HepG2 (cell line): ENCODE data around the gene UTP20. TPM values are rescaled to one million over a fixed set of nuclear protein-coding genes. Genes with fewer than 3 reads are reported as not detected.
A peak's percentile ranks its signal among the peaks of the same experiment; 100 is the strongest.

Source experiments
- ERF ChIP-seq: IDR thresholded peaks from 2 replicates; pipeline ENCODE4 v1.6.1; 2018; ENCODE audit warnings: missing biosample characterization, missing genetic modification reagents
- FOXA3 ChIP-seq: IDR thresholded peaks from 2 replicates; pipeline ENCODE4 v1.6.1; 2016; ENCODE audit warnings: missing genetic modification reagents, missing compliant biosample characterization
- GATA4 ChIP-seq: sonication (generic); IDR thresholded peaks from 2 replicates; pipeline ENCODE4 v1.6.1; 2016; ENCODE audit warnings: antibody characterized with exemption, low read depth, borderline replicate concordance
- HOXA5 ChIP-seq: sonication (generic); formaldehyde crosslinking; IDR thresholded peaks from 2 replicates; pipeline ENCODE4 v1.4.0; 2020; ENCODE audit warnings: missing genetic modification reagents
- KDM2A ChIP-seq: sonication (generic); formaldehyde crosslinking; IDR thresholded peaks from 2 replicates; pipeline ENCODE4 v1.4.0; 2020; ENCODE audit warnings: low read depth, missing genetic modification reagents, borderline replicate concordance
- LCORL ChIP-seq, 2 experiments: fragments of 450-650 bp in 1 of 2; sonication (generic) in 1 of 2; formaldehyde crosslinking in 1 of 2; IDR thresholded peaks; 2 replicates each; pipeline versions ENCODE4 v1.5.0 to v1.6.1; 2017 to 2020; ENCODE audit warnings: antibody characterized with exemption in 1 of 2, missing genetic modification reagents in 1 of 2
- NFIB ChIP-seq: sonication (generic); formaldehyde crosslinking; IDR thresholded peaks from 2 replicates; pipeline ENCODE4 v1.9.0; 2021; ENCODE audit warnings: missing genetic modification reagents, mild to moderate bottlenecking, borderline replicate concordance
- PHF21A ChIP-seq: sonication (generic); formaldehyde crosslinking; IDR thresholded peaks from 2 replicates; pipeline ENCODE4 v1.5.0; 2020; ENCODE audit warnings: mild to moderate bottlenecking, missing genetic modification reagents
- PHF8 ChIP-seq: sonication (generic); formaldehyde crosslinking; IDR thresholded peaks from 2 replicates; pipeline ENCODE4 v1.5.0; 2020; ENCODE audit warnings: missing genetic modification reagents
- PRPF4 ChIP-seq: fragments of 200-400 bp; formaldehyde crosslinking; IDR thresholded peaks from 2 replicates; pipeline ENCODE4 v1.6.1; 2016; ENCODE audit warnings: low read length, low read depth; ENCODE audit not compliant: poor library complexity, severe bottlenecking
- RARA ChIP-seq: IDR thresholded peaks from 2 replicates; pipeline ENCODE4 v1.6.1; 2016; ENCODE audit warnings: missing genetic modification reagents, missing compliant biosample characterization
- SMAD3 ChIP-seq: sonication (generic); formaldehyde crosslinking; IDR thresholded peaks from 2 replicates; pipeline ENCODE4 v1.4.0; 2020; ENCODE audit warnings: missing genetic modification reagents
- SMC3 ChIP-seq: IDR thresholded peaks from 2 replicates; pipeline ENCODE4 v1.6.1; 2011; ENCODE audit warnings: low read length, improper control_type of control experiment
- SP2 ChIP-seq: sonication (generic); formaldehyde crosslinking; IDR thresholded peaks from 2 replicates; pipeline ENCODE4 v1.5.1; 2020; ENCODE audit warnings: mild to moderate bottlenecking, missing genetic modification reagents
- SRY ChIP-seq: sonication (generic); formaldehyde crosslinking; IDR thresholded peaks from 2 replicates; pipeline ENCODE4 v1.8.0; 2022; ENCODE audit warnings: mild to moderate bottlenecking, missing genetic modification reagents
- TOE1 ChIP-seq: sonication (generic); formaldehyde crosslinking; IDR thresholded peaks from 2 replicates; pipeline ENCODE4 v1.4.0; 2020; ENCODE audit warnings: mild to moderate bottlenecking, missing genetic modification reagents
- ZFAT ChIP-seq: sonication (generic); formaldehyde crosslinking; conservative IDR thresholded peaks from 2 replicates; pipeline ENCODE4 v1.8.1; 2023; ENCODE audit warnings: missing genetic modification reagents, inconsistent platforms
- ZFP90 ChIP-seq: sonication (generic); formaldehyde crosslinking; IDR thresholded peaks from 2 replicates; pipeline ENCODE4 v1.8.0; 2022; ENCODE audit warnings: missing genetic modification reagents, mild to moderate bottlenecking, inconsistent platforms, borderline replicate concordance
- ZNF205 ChIP-seq: IDR thresholded peaks from 2 replicates; pipeline ENCODE4 v1.6.1; 2018; ENCODE audit warnings: missing biosample characterization, missing genetic modification reagents
- ZNF263 ChIP-seq: sonication (generic); formaldehyde crosslinking; IDR thresholded peaks from 2 replicates; pipeline ENCODE4 v1.4.0; 2020; ENCODE audit warnings: missing genetic modification reagents
- ZNF563 ChIP-seq: sonication (generic); formaldehyde crosslinking; IDR thresholded peaks from 2 replicates; pipeline ENCODE4 v1.8.0; 2022; ENCODE audit warnings: mild to moderate bottlenecking, moderate library complexity, missing genetic modification reagents
- ZNF589 ChIP-seq: sonication (generic); formaldehyde crosslinking; conservative IDR thresholded peaks from 2 replicates; pipeline ENCODE4 v1.8.0; 2022; ENCODE audit warnings: mild to moderate bottlenecking, moderate library complexity, missing genetic modification reagents
- ZNF652 ChIP-seq: IDR thresholded peaks from 2 replicates; pipeline ENCODE4 v1.6.1; 2016; ENCODE audit warnings: low read depth, borderline replicate concordance
- polyA plus RNA-seq, 8 experiments: library from polyadenylated mRNA; depleted of rRNA in 3 of 8; stranded (reverse) in 7 of 8; unstranded in 1 of 8; fragments of >200 nt; fragmentation: Illumina TruSeq in 4 of 8; extraction: Trizol in 4 of 8; gene quantifications; 2 replicates each; pipeline versions ENCODE4 v1.2.1 to v1.2.3, GENCODE V29; 2011 to 2016; ENCODE audit warnings: low read depth in 4 of 8, missing spikeins in 1 of 8, mixed read lengths in 1 of 8; ENCODE audit not compliant: insufficient read depth in 1 of 8
- total RNA-seq, 5 experiments: library from RNA; depleted of rRNA; stranded (reverse); fragments of >200 nt; fragmentation: Illumina TruSeq; extraction: Trizol; gene quantifications; 2 replicates each; pipeline ENCODE4 v1.2.3, GENCODE V29; 2016; ENCODE audit warnings: low read depth in 1 of 5
- TF ChIP-seq, protein P1 (sequence below): sonication (generic); formaldehyde crosslinking; IDR thresholded peaks from 2 replicates; pipeline ENCODE4 v1.4.0; 2020; ENCODE audit warnings: missing genetic modification reagents, mild to moderate bottlenecking, borderline replicate concordance
- TF ChIP-seq, protein P2 (sequence below): IDR thresholded peaks from 2 replicates; pipeline ENCODE4 v1.6.1; 2016; ENCODE audit warnings: missing compliant biosample characterization, missing genetic modification reagents, borderline replicate concordance
- TF ChIP-seq, protein P3 (sequence below): sonication (generic); formaldehyde crosslinking; IDR thresholded peaks from 2 replicates; pipeline ENCODE4 v1.4.0; 2020; ENCODE audit warnings: mild to moderate bottlenecking, missing genetic modification reagents

The UTP20 gene
- total and polyA plus RNA-seq, 2 of the 13 experiments (the other 11 are each of a cell fraction or from before 2014, with no cell fraction given): 9.0 to 38.5 TPM

DNA sequence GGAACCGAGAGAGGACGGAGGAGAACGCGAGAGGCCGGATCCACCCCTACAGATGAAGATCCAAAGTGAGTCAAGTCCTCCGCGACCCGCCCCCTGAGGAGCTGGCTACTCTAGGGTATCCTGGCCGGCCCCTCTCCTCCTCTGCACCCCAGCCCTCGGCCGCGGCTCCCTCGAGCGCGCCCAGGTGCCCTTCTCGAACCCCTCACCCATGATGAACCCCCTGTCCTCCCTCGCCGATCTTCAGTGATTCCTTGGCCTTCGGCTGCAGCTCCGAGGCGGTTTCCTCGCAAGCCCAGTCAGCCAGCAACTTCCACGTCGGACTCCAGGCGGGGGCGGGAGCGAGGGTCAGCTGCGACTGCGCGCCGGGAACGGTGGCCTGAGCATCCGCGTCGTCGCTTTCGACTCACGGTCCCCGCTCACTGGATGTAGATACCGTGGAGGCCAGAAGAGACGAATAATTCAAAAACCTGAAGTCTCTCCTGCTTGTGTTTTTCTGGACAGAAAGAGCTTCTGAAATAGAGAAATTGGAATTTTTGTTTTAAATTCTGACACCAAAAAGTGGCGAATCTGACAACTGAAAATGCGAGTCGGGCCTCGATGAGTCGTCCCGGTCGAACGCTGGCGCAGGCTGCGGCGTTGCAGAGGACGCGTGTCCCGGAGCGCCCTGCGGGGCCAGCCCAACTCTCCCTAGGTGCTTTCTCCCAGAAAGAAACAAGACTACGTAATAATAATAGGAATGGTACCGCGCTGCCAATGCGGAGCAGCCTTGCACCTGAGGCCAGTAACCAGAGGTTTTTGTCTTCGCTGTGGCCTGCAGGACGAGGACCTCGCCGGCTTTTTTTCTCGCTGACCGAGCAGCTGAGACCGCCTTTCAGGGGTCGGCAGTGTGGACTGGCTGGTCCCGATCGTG is 127.8 kb downstream of the UTP20 start, which contains the start of gene ARL1 (continued):
- TF ChIP-seq GATA4: no peak
- 0 out of 2 replicates have a peak, but pooled peaks have one; percentile 57 for TF ChIP-seq SRY (CRISPR knock-in tag)
- peak; percentile 62; the same call in 1 of the 2 replicates for TF ChIP-seq ZFP90 (CRISPR knock-in tag)
- TF ChIP-seq, protein P1, sequence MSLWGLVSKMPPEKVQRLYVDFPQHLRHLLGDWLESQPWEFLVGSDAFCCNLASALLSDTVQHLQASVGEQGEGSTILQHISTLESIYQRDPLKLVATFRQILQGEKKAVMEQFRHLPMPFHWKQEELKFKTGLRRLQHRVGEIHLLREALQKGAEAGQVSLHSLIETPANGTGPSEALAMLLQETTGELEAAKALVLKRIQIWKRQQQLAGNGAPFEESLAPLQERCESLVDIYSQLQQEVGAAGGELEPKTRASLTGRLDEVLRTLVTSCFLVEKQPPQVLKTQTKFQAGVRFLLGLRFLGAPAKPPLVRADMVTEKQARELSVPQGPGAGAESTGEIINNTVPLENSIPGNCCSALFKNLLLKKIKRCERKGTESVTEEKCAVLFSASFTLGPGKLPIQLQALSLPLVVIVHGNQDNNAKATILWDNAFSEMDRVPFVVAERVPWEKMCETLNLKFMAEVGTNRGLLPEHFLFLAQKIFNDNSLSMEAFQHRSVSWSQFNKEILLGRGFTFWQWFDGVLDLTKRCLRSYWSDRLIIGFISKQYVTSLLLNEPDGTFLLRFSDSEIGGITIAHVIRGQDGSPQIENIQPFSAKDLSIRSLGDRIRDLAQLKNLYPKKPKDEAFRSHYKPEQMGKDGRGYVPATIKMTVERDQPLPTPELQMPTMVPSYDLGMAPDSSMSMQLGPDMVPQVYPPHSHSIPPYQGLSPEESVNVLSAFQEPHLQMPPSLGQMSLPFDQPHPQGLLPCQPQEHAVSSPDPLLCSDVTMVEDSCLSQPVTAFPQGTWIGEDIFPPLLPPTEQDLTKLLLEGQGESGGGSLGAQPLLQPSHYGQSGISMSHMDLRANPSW (CRISPR knock-in tag): no peak
- peak; percentile 68; the same call in 1 of the 2 replicates for TF ChIP-seq ZNF563 (CRISPR knock-in tag)
- no peak for TF ChIP-seq LCORL (IDR thresholded peaks at IDR 0.05)
- TF ChIP-seq LCORL (CRISPR knock-in tag; IDR thresholded peaks at IDR 0.05): peak; percentile 41; the same call in 1 of the 2 replicates
- TF ChIP-seq ZNF205 (CRISPR knock-in tag): peak; percentile 81; the same call in 1 of the 2 replicates
- no peak for TF ChIP-seq FOXA3 (CRISPR knock-in tag)
- no peak for TF ChIP-seq SMC3
- peak; percentile 100 for TF ChIP-seq ZFAT (CRISPR knock-in tag)
- TF ChIP-seq TOE1 (CRISPR knock-in tag): no peak
- no peak for TF ChIP-seq ERF (CRISPR knock-in tag)
- TF ChIP-seq PHF21A: peak; percentile 78
- TF ChIP-seq, protein P2, sequence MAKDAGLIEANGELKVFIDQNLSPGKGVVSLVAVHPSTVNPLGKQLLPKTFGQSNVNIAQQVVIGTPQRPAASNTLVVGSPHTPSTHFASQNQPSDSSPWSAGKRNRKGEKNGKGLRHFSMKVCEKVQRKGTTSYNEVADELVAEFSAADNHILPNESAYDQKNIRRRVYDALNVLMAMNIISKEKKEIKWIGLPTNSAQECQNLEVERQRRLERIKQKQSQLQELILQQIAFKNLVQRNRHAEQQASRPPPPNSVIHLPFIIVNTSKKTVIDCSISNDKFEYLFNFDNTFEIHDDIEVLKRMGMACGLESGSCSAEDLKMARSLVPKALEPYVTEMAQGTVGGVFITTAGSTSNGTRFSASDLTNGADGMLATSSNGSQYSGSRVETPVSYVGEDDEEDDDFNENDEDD (CRISPR knock-in tag): 0 out of 2 replicates have a peak, but pooled peaks have one; percentile 5
- 0 out of 2 replicates have a peak, but pooled peaks have one; percentile 45 for TF ChIP-seq SMAD3 (CRISPR knock-in tag)
- TF ChIP-seq RARA: 0 out of 2 replicates have a peak, but pooled peaks have one; percentile 0
- TF ChIP-seq HOXA5 (CRISPR knock-in tag): 0 out of 2 replicates have a peak, but pooled peaks have one; percentile 54
- peak; percentile 39 for TF ChIP-seq ZNF263 (CRISPR knock-in tag)
- peak; percentile 86 for TF ChIP-seq KDM2A (CRISPR knock-in tag)
- TF ChIP-seq ZNF589 (CRISPR knock-in tag): peak; percentile 65
- peak; percentile 33; the same call in 1 of the 2 replicates for TF ChIP-seq SP2 (CRISPR knock-in tag)
- TF ChIP-seq PRPF4: no peak
- TF ChIP-seq ZNF652 (CRISPR knock-in tag): no peak
- TF ChIP-seq, protein P3, sequence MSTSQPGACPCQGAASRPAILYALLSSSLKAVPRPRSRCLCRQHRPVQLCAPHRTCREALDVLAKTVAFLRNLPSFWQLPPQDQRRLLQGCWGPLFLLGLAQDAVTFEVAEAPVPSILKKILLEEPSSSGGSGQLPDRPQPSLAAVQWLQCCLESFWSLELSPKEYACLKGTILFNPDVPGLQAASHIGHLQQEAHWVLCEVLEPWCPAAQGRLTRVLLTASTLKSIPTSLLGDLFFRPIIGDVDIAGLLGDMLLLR (CRISPR knock-in tag): peak; percentile 34; the same call in 1 of the 2 replicates
- TF ChIP-seq NFIB (CRISPR knock-in tag): no peak
- peak; percentile 90 for TF ChIP-seq PHF8 (CRISPR knock-in tag)
